ENCODE data around the gene ARL6IP5. TPM values are rescaled to one million over a fixed set of nuclear protein-coding genes. Genes with fewer than 3 reads are reported as not detected.
A peak's percentile ranks its signal among the peaks of the same experiment; 100 is the strongest.

Gene ARL6IP5
- polyA plus RNA-seq, 6 donors from 2014 or later: 278 to 469 (median 324) TPM

GRCh38 chr3:69079269-69080159 lies 5.2 kb upstream of the ARL6IP5 start:
- Mint-ChIP-seq H3K4me1 (peaks cover 44 to 71% (median 47%) of the 10 kb centered on the region in 3 donors), H3K27me3 (no peaks in the 10 kb centered on the region), H3K36me3 (no peaks in the 10 kb centered on the region), H3K27ac (peak overlapping the region in 5 of 6 donors; percentile 35 to 99 (median 91)), H3K4me3 (peak overlapping the region; percentile 80 to 97 (median 90)), H3K9me3 (no peaks in the 10 kb centered on the region)
- ATAC-seq (ENCODE audit: low read depth in 2 of 2): no peak
- no peak for DNase-seq

GRCh38 chr3:69080233-69080920 lies 4.4 kb upstream of the ARL6IP5 start, which contains the start of gene UBA3:
Gene UBA3 (minus strand): TSS chr3:69080365. CDS start chr3:69080353, 12 bp downstream.
- no peaks in the 10 kb centered on the region for H3K27me3 Mint-ChIP-seq
- H3K9me3 Mint-ChIP-seq: no peaks in the 10 kb centered on the region
- ATAC-seq (ENCODE audit: low read depth in 2 of 2): peak; percentile 63 to 65
- peak; percentile 83 for DNase-seq
- no peaks in the 10 kb centered on the region for H3K36me3 Mint-ChIP-seq
- H3K4me1 Mint-ChIP-seq: peaks cover 47 to 76% (median 50%) of the 10 kb centered on the region in 3 donors
- peak within 1 kb of the TSS; percentile 47 to 100 (median 98) for H3K27ac Mint-ChIP-seq
- H3K4me3 Mint-ChIP-seq: peak within 1 kb of the TSS; percentile 80 to 97 (median 90)

GRCh38 chr3:69081583-69082262 lies 3.0 kb upstream of the ARL6IP5 start:
- Mint-ChIP-seq H3K4me3 (peak overlapping the region; percentile 21 to 97 (median 82)), H3K9me3 (no peaks in the 10 kb centered on the region)
- no peak for ATAC-seq (ENCODE audit: low read depth in 2 of 2)

GRCh38 chr3:69082361-69082760 lies 2.4 kb upstream of the ARL6IP5 start:
- ATAC-seq (ENCODE audit: low read depth in 2 of 2) (no peak), DNase-seq (no peak)
- H3K27ac Mint-ChIP-seq: peak overlapping the region; percentile 90 to 100 (median 100)
- H3K27me3 Mint-ChIP-seq: no peaks in the 10 kb centered on the region
- H3K36me3 Mint-ChIP-seq: no peaks in the 10 kb centered on the region
- H3K9me3 Mint-ChIP-seq: no peaks in the 10 kb centered on the region
- peaks cover 48 to 80% (median 55%) of the 10 kb centered on the region in 3 donors for H3K4me1 Mint-ChIP-seq
- peak overlapping the region in 6 of 8 donors; percentile 74 to 97 (median 92) for H3K4me3 Mint-ChIP-seq

More at GRCh38 chr3:69081583-69082262, 3.0 kb upstream of the ARL6IP5 start:
- H3K27ac Mint-ChIP-seq: peak overlapping the region; percentile 93 to 100 (median 100)
- no peaks in the 10 kb centered on the region for H3K36me3 Mint-ChIP-seq
- H3K27me3 Mint-ChIP-seq: no peaks in the 10 kb centered on the region
- H3K4me1 Mint-ChIP-seq: peaks cover 50 to 79% (median 55%) of the 10 kb centered on the region in 3 donors
- DNase-seq: no peak

GRCh38 chr3:69082805-69083204 lies 1.9 kb upstream of the ARL6IP5 start:
- peaks cover 48 to 80% (median 55%) of the 10 kb centered on the region in 3 donors for H3K4me1 Mint-ChIP-seq
- peak; percentile 32 to 45 for ATAC-seq (ENCODE audit: low read depth in 2 of 2)

GRCh38 chr3:69085168-69085832 lies 563 bp downstream of the ARL6IP5 start:
- DNase-seq: no peak
- H3K9me3 Mint-ChIP-seq: no peaks in the 10 kb centered on the region
- peak in 1 of 2 donors; percentile 0 for ATAC-seq (ENCODE audit: low read depth in 2 of 2)
- no peaks in the 10 kb centered on the region for H3K27me3 Mint-ChIP-seq
- peak overlapping the region; percentile 90 to 99 (median 97) for H3K4me3 Mint-ChIP-seq
- peaks cover 0 to 4% of the 10 kb centered on the region in 2 donors for H3K36me3 Mint-ChIP-seq
- peak overlapping the region; percentile 97 to 100 (median 98) for H3K27ac Mint-ChIP-seq
- H3K4me1 Mint-ChIP-seq: peaks cover 50 to 87% (median 61%) of the 10 kb centered on the region in 3 donors

More at GRCh38 chr3:69082805-69083204, 1.9 kb upstream of the ARL6IP5 start:
- no peaks in the 10 kb centered on the region for H3K27me3 Mint-ChIP-seq
- H3K9me3 Mint-ChIP-seq: no peaks in the 10 kb centered on the region
- H3K27ac Mint-ChIP-seq: peak overlapping the region; percentile 90 to 100 (median 100)
- DNase-seq: peak; percentile 64
- peak overlapping the region; percentile 55 to 97 (median 88) for H3K4me3 Mint-ChIP-seq
- no peaks in the 10 kb centered on the region for H3K36me3 Mint-ChIP-seq

- H3K9me3 Mint-ChIP-seq: no peaks in the 10 kb centered on the region
- DNase-seq (no peak), ATAC-seq (ENCODE audit: low read depth in 2 of 2) (no peak)
- no peaks in the 10 kb centered on the region for H3K27me3 Mint-ChIP-seq
- peak overlapping the region; percentile 90 to 99 (median 97) for H3K4me3 Mint-ChIP-seq
- H3K4me1 Mint-ChIP-seq: peaks cover 58 to 87% (median 65%) of the 10 kb centered on the region in 3 donors
- H3K27ac Mint-ChIP-seq: peak overlapping the region; percentile 97 to 100 (median 98)
- peaks cover 0 to 9% of the 10 kb centered on the region in 2 donors for H3K36me3 Mint-ChIP-seq
These were observed 1.3 kb downstream of the ARL6IP5 start for GRCh38 chr3:69085833-69086722.

GRCh38 chr3:69087030-69087791 lies 2.5 kb downstream of the ARL6IP5 start:
- H3K27ac Mint-ChIP-seq: peak overlapping the region in 2 of 6 donors; percentile 13 to 54
- ATAC-seq (ENCODE audit: low read depth in 2 of 2): no peak
- peak overlapping the region; percentile 40 to 97 (median 68) for H3K4me3 Mint-ChIP-seq
- H3K4me1 Mint-ChIP-seq: peaks cover 61 to 87% (median 63%) of the 10 kb centered on the region in 3 donors
- DNase-seq: no peak
- H3K27me3 Mint-ChIP-seq: no peaks in the 10 kb centered on the region
- no peaks in the 10 kb centered on the region for H3K9me3 Mint-ChIP-seq
- peaks cover 0 to 9% of the 10 kb centered on the region in 2 donors for H3K36me3 Mint-ChIP-seq

GRCh38 chr3:69088063-69088462 lies 3.3 kb downstream of the ARL6IP5 start:
- Mint-ChIP-seq H3K4me1 (peaks cover 56 to 87% (median 61%) of the 10 kb centered on the region in 3 donors), H3K4me3 (peak overlapping the region; percentile 56 to 89 (median 71)), H3K9me3 (no peaks in the 10 kb centered on the region), H3K27ac (peak overlapping the region in 4 of 6 donors; percentile 5 to 88 (median 80)), H3K36me3 (peaks cover 0 to 9% of the 10 kb centered on the region in 2 donors), H3K27me3 (no peaks in the 10 kb centered on the region)
- DNase-seq (no peak), ATAC-seq (ENCODE audit: low read depth in 2 of 2) (no peak)

GRCh38 chr3:69090021-69090420 lies 5.3 kb downstream of the ARL6IP5 start:
- Mint-ChIP-seq H3K9me3 (no peaks in the 10 kb centered on the region), H3K4me3 (peak overlapping the region in 6 of 8 donors; percentile 31 to 71 (median 44)), H3K4me1 (peaks cover 56 to 87% (median 64%) of the 10 kb centered on the region in 3 donors), H3K36me3 (peaks cover 0 to 9% of the 10 kb centered on the region in 2 donors), H3K27me3 (no peaks in the 10 kb centered on the region), H3K27ac (peak overlapping the region; percentile 49 to 94 (median 89))
- ATAC-seq (ENCODE audit: low read depth in 2 of 2): no peak
- DNase-seq: no peak

- H3K36me3 Mint-ChIP-seq: peaks cover 0 to 9% of the 10 kb centered on the region in 2 donors
- H3K4me1 Mint-ChIP-seq: peaks cover 59 to 95% (median 68%) of the 10 kb centered on the region in 3 donors
- peak overlapping the region; percentile 71 to 88 (median 82) for H3K4me3 Mint-ChIP-seq
- H3K27me3 Mint-ChIP-seq: no peaks in the 10 kb centered on the region
- no peaks in the 10 kb centered on the region for H3K9me3 Mint-ChIP-seq
- DNase-seq (no peak), ATAC-seq (ENCODE audit: low read depth in 2 of 2) (peak; percentile 5 to 13)
- peak overlapping the region; percentile 93 to 98 (median 96) for H3K27ac Mint-ChIP-seq
These were observed 6.8 kb downstream of the ARL6IP5 start for GRCh38 chr3:69091389-69092029.

Data from naive B cell (primary cell).